GM23248 (cell line): ENCODE measurements around the gene TOM1L1. TPM values are rescaled to one million over a fixed set of nuclear protein-coding genes. Genes with fewer than 3 reads are reported as not detected.

Experiments
- DNase-seq: peaks from one replicate; pipeline ENCODE4 v3.0.0-alpha.2; 2015
- H2AFZ ChIP-seq: fragments of 200-600 bp; sonication (generic); 2 replicates; pipeline ENCODE4 v1.6.1; 2016; ENCODE audit warnings: antibody characterized with exemption
- H3F3A ChIP-seq: fragments of 200-600 bp; sonication (generic); 2 replicates; pipeline ENCODE4 v1.6.1; 2016; ENCODE audit warnings: mild to moderate bottlenecking, antibody characterized with exemption, mixed run types; ENCODE audit not compliant: insufficient read depth
- H3K27ac ChIP-seq: fragments of 200-600 bp; sonication (generic); 2 replicates; pipeline ENCODE4 v1.5.1; 2016; ENCODE audit warnings: mild to moderate bottlenecking
- H3K27me3 ChIP-seq: fragments of 200-600 bp; sonication (generic); replicated peaks from 2 replicates; pipeline ENCODE4 v1.6.1; 2016; ENCODE audit warnings: mild to moderate bottlenecking; ENCODE audit not compliant: insufficient read depth
- H3K36me3 ChIP-seq: fragments of 200-600 bp; sonication (generic); 2 replicates; pipeline ENCODE4 v1.6.1; 2016; ENCODE audit warnings: low read depth, mild to moderate bottlenecking
- H3K4me1 ChIP-seq: fragments of 200-600 bp; sonication (generic); 2 replicates; pipeline ENCODE4 v1.6.1; 2016; ENCODE audit warnings: mild to moderate bottlenecking; ENCODE audit not compliant: insufficient read depth
- H3K4me2 ChIP-seq: fragments of 200-600 bp; sonication (generic); one replicate; pipeline ENCODE4 v1.6.1; 2016; ENCODE audit warnings: mild to moderate bottlenecking; ENCODE audit not compliant: unreplicated experiment
- H3K4me3 ChIP-seq: fragments of 200-600 bp; sonication (generic); 2 replicates; pipeline ENCODE4 v1.5.1; 2016; ENCODE audit warnings: mild to moderate bottlenecking
- H3K79me2 ChIP-seq: fragments of 200-600 bp; sonication (generic); 2 replicates; pipeline ENCODE4 v1.6.1; 2016; ENCODE audit warnings: mild to moderate bottlenecking; ENCODE audit not compliant: insufficient read depth
- H3K9ac ChIP-seq: fragments of 200-600 bp; sonication (generic); 2 replicates; pipeline ENCODE4 v1.6.1; 2016; ENCODE audit warnings: mild to moderate bottlenecking
- H3K9me2 ChIP-seq: fragments of 200-600 bp; sonication (generic); 2 replicates; pipeline ENCODE4 v1.6.1; 2016; ENCODE audit warnings: mixed run types, mild to moderate bottlenecking, moderate library complexity; ENCODE audit not compliant: insufficient read depth
- H3K9me3 ChIP-seq: fragments of 200-600 bp; sonication (generic); one replicate; pipeline ENCODE4 v1.6.1; 2017; ENCODE audit warnings: low read depth
- H4K20me1 ChIP-seq: fragments of 200-600 bp; sonication (generic); 2 replicates; pipeline ENCODE4 v1.6.0; 2016; ENCODE audit not compliant: insufficient read depth
- EZH2 ChIP-seq: fragments of 200-600 bp; sonication (generic); IDR thresholded peaks from 2 replicates; pipeline ENCODE4 v1.6.1; 2018; ENCODE audit warnings: antibody characterized with exemption, mild to moderate bottlenecking; ENCODE audit not compliant: insufficient read depth, poor library complexity, severe bottlenecking
- EZH2phosphoT487 ChIP-seq: fragments of 200-600 bp; sonication (generic); IDR thresholded peaks from 2 replicates; pipeline ENCODE4 v1.6.1; 2018; ENCODE audit warnings: antibody characterized with exemption, moderate library complexity, mild to moderate bottlenecking, low read depth; ENCODE audit not compliant: insufficient read depth
- WGBS, 2 experiments: methylation state at CpG; one replicate each; pipeline ENCODE4 v1.1.6; 2015 to 2017; ENCODE audit warnings: low lambda C conversion rate in 2 of 2, low coverage in 1 of 2; ENCODE audit errors: missing lambda C conversion rate in 2 of 2; 5-methylcytosine and 5-hydroxymethylcytosine counted together
- in situ Hi-C: fragments of 300-500 bp; cut with MboI; formaldehyde crosslinking; loops from 2 replicates; pipeline ENCODE4 v1.15.0; 2020
- polyA plus RNA-seq: library from polyadenylated mRNA; unstranded; fragments of >200 nt; fragmentation: Nextera tagmentation; extraction: Ambion mirVana; gene quantifications from 2 replicates; pipeline ENCODE4 v1.2.1, GENCODE V29; 2016
- total RNA-seq: library from RNA; depleted of rRNA; stranded (reverse); fragments of >200 nt; shearing (Covaris generic); gene quantifications from 2 replicates; pipeline ENCODE4 v1.2.3, GENCODE V29; 2014

The TOM1L1 gene
- total and polyA plus RNA-seq, 2 experiments from 2014 or later, result 5.5 to 13.1 TPM

DNA sequence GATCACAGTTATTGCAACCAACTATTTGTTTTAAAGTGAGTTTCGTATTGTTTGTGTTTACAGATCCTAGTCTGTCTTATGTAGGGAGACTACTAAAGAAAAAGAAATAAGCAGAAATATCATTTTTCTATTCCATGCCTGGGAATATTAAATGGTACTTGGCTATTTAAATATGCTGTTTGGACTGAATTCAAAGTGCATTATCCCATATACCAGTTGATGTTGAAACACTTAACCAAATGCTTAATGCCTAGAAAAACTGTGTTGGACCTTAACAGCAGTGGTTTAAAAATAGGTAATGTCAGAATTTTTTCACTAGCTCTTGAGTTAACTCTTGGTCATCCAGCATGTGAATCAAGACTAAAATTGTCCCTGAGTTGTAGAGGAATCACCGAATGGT, 37.5 kb upstream of the TOM1L1 start:
- Histone ChIP-seq H3K9ac (no peak overlapping the region), H3K4me1 (no peaks in the 10 kb centered on the region), H3K4me2 (no peak overlapping the region), H3K4me3 (no peak overlapping the region), H3K36me3 (no peaks in the 10 kb centered on the region), H4K20me1 (no peaks in the 10 kb centered on the region), H3K27ac (no peak overlapping the region), H2AFZ (no peak overlapping the region), H3K9me3 (no peaks in the 10 kb centered on the region), H3K79me2 (no peaks in the 10 kb centered on the region), H3F3A (no peaks in the 10 kb centered on the region), H3K9me2 (no peaks in the 10 kb centered on the region), H3K27me3 (no peaks in the 10 kb centered on the region)
- WGBS, 2 experiments, result 16 to 17% methylated on average over 2 of the region's 2 CpGs
- DNase-seq, result no peak
- no peak for TF ChIP-seq EZH2phosphoT487
- no peak for TF ChIP-seq EZH2
- in situ Hi-C loops, result no loop called here

DNA sequence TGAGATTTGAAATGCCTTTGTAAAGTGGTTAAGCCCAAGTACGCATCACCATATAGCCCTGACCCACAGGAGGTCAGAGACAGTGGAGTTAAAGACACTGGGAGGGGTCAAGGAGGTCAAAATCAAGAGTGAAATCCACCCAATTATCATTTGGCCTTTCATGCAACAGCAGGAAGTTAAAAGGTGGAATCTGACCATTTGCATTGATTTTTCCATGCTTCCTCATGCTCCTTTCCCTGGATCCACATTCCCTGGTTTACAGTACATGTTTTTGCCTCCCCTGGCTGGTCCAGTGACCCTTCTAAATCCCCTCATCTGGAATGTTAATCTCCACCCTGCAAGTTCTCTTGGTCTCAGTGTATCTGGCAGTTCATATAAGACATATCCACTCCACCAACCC, 36.6 kb upstream of the TOM1L1 start:
- H3K36me3 ChIP-seq, result no peaks in the 10 kb centered on the region
- no peaks in the 10 kb centered on the region for H4K20me1 ChIP-seq
- H3K79me2 ChIP-seq, result no peaks in the 10 kb centered on the region
- H3K4me2 ChIP-seq, result no peak overlapping the region
- TF ChIP-seq EZH2, result no peak
- no peak for TF ChIP-seq EZH2phosphoT487
- no peaks in the 10 kb centered on the region for H3K9me3 ChIP-seq
- H3K9ac ChIP-seq, result no peak overlapping the region
- H2AFZ ChIP-seq, result no peak overlapping the region
- H3K27ac ChIP-seq, result no peak overlapping the region
- no peaks in the 10 kb centered on the region for H3F3A ChIP-seq
- H3K4me3 ChIP-seq, result no peak overlapping the region
- no peaks in the 10 kb centered on the region for H3K9me2 ChIP-seq
- 17 to 18% methylated on average over 1 of the region's 1 CpG for WGBS, 2 experiments
- DNase-seq, result no peak
- no peaks in the 10 kb centered on the region for H3K27me3 ChIP-seq
- in situ Hi-C loops, result no loop called here
- no peaks in the 10 kb centered on the region for H3K4me1 ChIP-seq

DNA sequence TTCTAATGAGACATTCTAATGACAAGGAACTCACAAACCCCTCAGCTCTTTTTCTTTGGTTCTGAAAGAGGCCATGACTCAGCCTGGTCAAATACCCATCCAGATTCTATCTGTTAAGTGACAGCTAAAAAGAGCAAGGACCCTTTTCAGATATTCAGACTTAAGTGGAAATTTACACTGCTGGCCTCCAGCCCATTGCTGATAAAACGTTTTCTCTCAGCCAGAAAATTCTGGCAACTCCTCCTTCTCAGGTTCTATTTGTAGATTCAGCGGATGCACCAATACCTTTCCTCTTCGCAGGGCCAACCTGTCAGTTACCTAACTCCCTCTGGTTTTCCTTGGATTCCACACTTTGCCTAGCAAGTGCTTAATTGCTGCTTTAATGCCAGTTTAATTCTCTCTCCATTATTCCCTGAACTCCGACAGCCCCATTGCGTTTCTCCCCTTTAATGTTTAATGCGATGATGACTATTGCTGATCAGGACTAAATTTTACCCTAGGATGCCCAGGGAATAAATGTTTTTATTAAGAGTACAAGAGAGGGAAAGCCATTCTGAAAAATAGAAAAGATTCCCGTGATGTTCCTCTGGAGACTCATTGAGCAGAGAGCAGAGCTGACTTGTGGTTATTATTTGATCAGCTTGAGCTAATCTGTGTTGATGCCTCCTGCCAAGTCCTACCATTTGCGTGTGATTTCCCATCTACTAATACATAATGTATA, 35.9 kb upstream of the TOM1L1 start:
- Histone ChIP-seq H3F3A (no peaks in the 10 kb centered on the region), H3K4me1 (no peaks in the 10 kb centered on the region), H2AFZ (no peak overlapping the region), H3K27ac (no peak overlapping the region), H3K9me2 (no peaks in the 10 kb centered on the region), H4K20me1 (no peaks in the 10 kb centered on the region), H3K79me2 (no peaks in the 10 kb centered on the region), H3K4me2 (no peak overlapping the region), H3K27me3 (no peaks in the 10 kb centered on the region), H3K9ac (no peak overlapping the region), H3K4me3 (no peak overlapping the region), H3K9me3 (no peaks in the 10 kb centered on the region), H3K36me3 (no peaks in the 10 kb centered on the region)
- TF ChIP-seq EZH2 (no peak), EZH2phosphoT487 (no peak)
- DNase-seq, result no peak
- WGBS, 2 experiments, result 29 to 30% methylated on average over 8 of the region's 8 CpGs
- in situ Hi-C loops, result no loop called here

DNA sequence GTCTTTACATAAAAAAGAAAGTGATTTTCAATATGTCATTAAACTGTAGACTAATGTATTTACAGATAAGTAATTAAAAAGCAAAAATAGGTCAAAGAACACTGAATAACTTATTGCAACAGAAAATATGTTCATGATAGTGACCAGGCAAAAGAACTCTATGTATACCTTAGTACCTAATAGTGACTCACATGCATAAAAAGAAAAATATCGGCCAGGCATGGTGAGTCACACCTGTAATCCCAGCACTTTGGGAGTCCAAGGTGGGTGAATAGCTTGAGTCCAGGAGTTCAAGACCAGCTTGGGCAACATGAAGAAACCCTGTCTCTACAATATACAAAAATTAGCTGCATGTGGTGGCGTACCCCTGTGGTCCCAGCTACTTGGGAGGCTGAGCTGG, 33.0 kb upstream of the TOM1L1 start:
- H3K9ac ChIP-seq, result no peak overlapping the region
- 30 to 34% methylated on average over 2 of the region's 2 CpGs for WGBS, 2 experiments
- in situ Hi-C loops, result no loop called here

More for the DNA sequence above, 33.0 kb upstream of the TOM1L1 start:
- H3K9me2 ChIP-seq, result no peaks in the 10 kb centered on the region
- no peak overlapping the region for H2AFZ ChIP-seq
- H3K4me3 ChIP-seq, result no peak overlapping the region
- H3K27me3 ChIP-seq, result no peaks in the 10 kb centered on the region
- no peak overlapping the region for H3K27ac ChIP-seq
- H3F3A ChIP-seq, result no peaks in the 10 kb centered on the region
- no peaks in the 10 kb centered on the region for H4K20me1 ChIP-seq
- no peaks in the 10 kb centered on the region for H3K36me3 ChIP-seq
- no peaks in the 10 kb centered on the region for H3K79me2 ChIP-seq
- H3K4me1 ChIP-seq, result no peaks in the 10 kb centered on the region
- H3K9me3 ChIP-seq, result no peaks in the 10 kb centered on the region
- no peak for TF ChIP-seq EZH2phosphoT487
- TF ChIP-seq EZH2, result no peak
- no peak for DNase-seq
- H3K4me2 ChIP-seq, result no peak overlapping the region
